Prostate gland (tissue), 2 donors: Measurements from ENCODE around the gene SH3GLB1. TPM values are rescaled to one million over a fixed set of nuclear protein-coding genes. Genes with fewer than 3 reads are reported as not detected.

Experiments used
- DNase-seq: peaks from one replicate; pipeline ENCODE4 v3.0.0-alpha.2; 2019; ENCODE audit warnings: low spot score
- H3K27ac ChIP-seq, 2 donors: fragments of 200-600 bp; sonication (generic); 2 replicates each; pipeline ENCODE4 v1.5.1; 2017 to 2019
- H3K27me3 ChIP-seq: fragments of 200-600 bp; sonication (generic); replicated peaks from 2 replicates; pipeline ENCODE4 v1.5.1; 2019; ENCODE audit not compliant: insufficient read depth
- H3K36me3 ChIP-seq, 2 donors: fragments of 200-600 bp; sonication (generic); 1 replicate in 1 of 2; 2 replicates in 1 of 2; pipeline versions ENCODE4 v1.5.1 to v1.8.1; 2017 to 2019
- H3K4me1 ChIP-seq: fragments of 200-600 bp; sonication (generic); replicated peaks from 2 replicates; pipeline ENCODE4 v1.5.1; 2019
- H3K4me3 ChIP-seq, 2 donors: fragments of 200-600 bp; sonication (generic); 2 replicates each; pipeline ENCODE4 v1.5.1; 2017 to 2019
- H3K9me3 ChIP-seq: fragments of 200-600 bp; sonication (generic); 2 replicates; pipeline ENCODE4 v1.5.1; 2017
- POLR2A ChIP-seq: fragments of 450-650 bp; IDR thresholded peaks from one replicate; pipeline ENCODE4 v1.6.1; 2016; ENCODE audit warnings: antibody characterized with exemption, mild to moderate bottlenecking
- POLR2AphosphoS5 ChIP-seq: sonication (generic); formaldehyde crosslinking; IDR thresholded peaks from one replicate; pipeline ENCODE4 v1.6.1; 2017; ENCODE audit warnings: antibody characterized with exemption
- WGBS: methylation state at CpG from one replicate; pipeline ENCODE4 v1.1.5; 2018; 5-methylcytosine and 5-hydroxymethylcytosine counted together
- intact Hi-C: fragments of 100-400 bp; cut with DNase I; formaldehyde crosslinking; loops from one replicate; pipeline ENCODE4 v1.14.2; 2022
- total RNA-seq, 2 donors: library from RNA; depleted of rRNA; stranded (reverse); fragments of >200 nt; gene quantifications; one replicate each; pipeline ENCODE4 v1.1.0, GENCODE V29; 2016
- TF ChIP-seq, protein P1 (sequence below), 4 experiments: fragments of 200-600 bp in 2 of 4; fragments of 450-650 bp in 2 of 4; sonication (generic) in 2 of 4; IDR thresholded peaks; 1 replicate in 3 of 4; 2 replicates in 1 of 4; pipeline ENCODE4 v1.5.1; 2016 to 2019; ENCODE audit warnings: antibody characterized with exemption in 4 of 4, mild to moderate bottlenecking in 2 of 4, moderate library complexity in 2 of 4

SH3GLB1 gene
- total RNA-seq, 2 donors from 2014 or later: 26.9 to 44.0 TPM

DNA sequence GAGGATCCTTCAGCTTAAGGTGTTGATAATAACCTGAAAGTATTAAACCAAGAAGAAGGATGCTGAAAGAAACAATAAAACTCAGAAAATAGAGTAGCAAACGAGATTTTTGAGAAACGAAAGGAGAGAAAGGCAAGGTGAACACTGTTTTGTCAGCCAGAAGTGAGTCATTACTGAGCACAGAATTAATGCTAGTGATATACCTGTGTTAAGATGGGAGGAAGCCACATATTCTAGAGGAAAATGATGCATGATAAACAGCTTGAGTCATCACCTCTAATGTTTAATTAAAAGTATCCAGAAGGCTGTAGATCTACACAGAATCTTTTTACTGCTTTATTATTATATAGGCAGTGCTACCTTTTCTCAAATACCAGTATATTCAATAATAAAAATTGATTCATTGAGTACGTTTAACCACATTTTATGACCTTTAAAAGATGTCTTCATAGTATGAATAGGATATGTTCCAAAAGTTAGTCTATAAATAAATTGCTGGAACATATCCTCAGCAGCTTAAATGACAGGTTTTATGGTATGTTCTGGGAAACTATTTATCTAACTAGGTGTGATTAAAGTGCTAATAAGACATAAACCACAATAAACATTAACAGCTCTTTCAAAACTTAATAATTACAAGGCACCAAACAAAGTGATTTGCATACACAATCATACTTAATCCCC, 10.3 kb downstream of the SH3GLB1 start:
- Histone ChIP-seq H3K27ac (no peak overlapping the region), H3K36me3 (no peaks in the 10 kb centered on the region), H3K9me3 (no peaks in the 10 kb centered on the region), H3K4me1 (peaks cover 4% of the 10 kb centered on the region), H3K27me3 (no peaks in the 10 kb centered on the region), H3K4me3 (no peak overlapping the region)
- DNase-seq: no peak
- 33% methylated on average over 3 of the region's 3 CpGs for WGBS
- intact Hi-C loops: no loop called here
- TF ChIP-seq POLR2A (no peak), POLR2AphosphoS5 (no peak)
- TF ChIP-seq, protein P1, sequence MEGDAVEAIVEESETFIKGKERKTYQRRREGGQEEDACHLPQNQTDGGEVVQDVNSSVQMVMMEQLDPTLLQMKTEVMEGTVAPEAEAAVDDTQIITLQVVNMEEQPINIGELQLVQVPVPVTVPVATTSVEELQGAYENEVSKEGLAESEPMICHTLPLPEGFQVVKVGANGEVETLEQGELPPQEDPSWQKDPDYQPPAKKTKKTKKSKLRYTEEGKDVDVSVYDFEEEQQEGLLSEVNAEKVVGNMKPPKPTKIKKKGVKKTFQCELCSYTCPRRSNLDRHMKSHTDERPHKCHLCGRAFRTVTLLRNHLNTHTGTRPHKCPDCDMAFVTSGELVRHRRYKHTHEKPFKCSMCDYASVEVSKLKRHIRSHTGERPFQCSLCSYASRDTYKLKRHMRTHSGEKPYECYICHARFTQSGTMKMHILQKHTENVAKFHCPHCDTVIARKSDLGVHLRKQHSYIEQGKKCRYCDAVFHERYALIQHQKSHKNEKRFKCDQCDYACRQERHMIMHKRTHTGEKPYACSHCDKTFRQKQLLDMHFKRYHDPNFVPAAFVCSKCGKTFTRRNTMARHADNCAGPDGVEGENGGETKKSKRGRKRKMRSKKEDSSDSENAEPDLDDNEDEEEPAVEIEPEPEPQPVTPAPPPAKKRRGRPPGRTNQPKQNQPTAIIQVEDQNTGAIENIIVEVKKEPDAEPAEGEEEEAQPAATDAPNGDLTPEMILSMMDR (IDR thresholded peaks at IDR 0.05): no peak

DNA sequence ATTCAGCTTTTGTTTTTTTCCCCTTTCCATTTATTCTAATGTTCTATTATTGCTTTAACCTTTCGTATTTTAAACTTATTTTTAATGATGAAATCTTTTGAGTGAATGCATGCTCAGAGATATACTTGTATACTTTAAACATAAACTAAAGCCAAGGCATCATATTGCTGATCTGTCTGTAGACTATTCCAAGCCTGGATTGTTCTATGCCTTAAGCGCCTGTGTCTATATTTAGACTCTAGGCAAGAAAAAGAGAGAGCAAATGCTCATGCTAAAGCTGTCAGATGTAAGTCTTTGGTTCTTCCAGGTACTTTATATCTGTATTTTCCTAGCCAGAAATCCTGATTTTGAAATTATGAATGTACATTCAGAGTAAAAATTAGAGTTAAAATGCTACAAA, 14.4 kb downstream of the SH3GLB1 start:
- no peaks in the 10 kb centered on the region for H3K36me3 ChIP-seq
- TF ChIP-seq, protein P1 (IDR thresholded peaks at IDR 0.05): no peak
- TF ChIP-seq POLR2A (no peak), POLR2AphosphoS5 (no peak)
- H3K27ac ChIP-seq: no peak overlapping the region
- no peaks in the 10 kb centered on the region for H3K27me3 ChIP-seq
- peaks cover 4% of the 10 kb centered on the region for H3K4me1 ChIP-seq
- WGBS: 90% methylated on average over 2 of the region's 2 CpGs
- DNase-seq: no peak
- no peaks in the 10 kb centered on the region for H3K9me3 ChIP-seq
- no peak overlapping the region for H3K4me3 ChIP-seq
- intact Hi-C loops: no loop called here

DNA sequence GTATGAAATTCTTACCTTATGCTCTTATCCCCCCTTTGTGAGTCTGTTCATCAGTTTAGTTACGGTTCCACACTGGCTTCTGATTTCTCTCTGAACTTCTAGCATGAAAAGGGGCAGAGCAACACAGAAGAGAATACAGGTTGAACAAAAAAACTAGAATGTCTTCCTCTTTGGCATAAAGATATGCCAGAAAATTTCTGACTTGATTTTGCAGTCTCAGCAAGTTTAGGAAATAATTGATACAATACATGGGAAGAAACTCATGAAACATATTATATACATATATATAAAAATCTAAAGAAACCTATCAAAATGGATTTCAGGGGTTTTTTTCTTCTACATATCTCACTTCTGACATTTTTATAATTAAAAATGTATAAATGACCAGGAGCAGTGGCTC, 27.0 kb downstream of the SH3GLB1 start:
- H3K27ac ChIP-seq: no peak overlapping the region
- 98% methylated on average over 1 of the region's 1 CpG for WGBS
- peaks cover 0 to 5% of the 10 kb centered on the region in 2 donors for H3K36me3 ChIP-seq
- H3K4me3 ChIP-seq: no peak overlapping the region
- no peak for DNase-seq
- intact Hi-C loops: no loop called here
- H3K9me3 ChIP-seq: no peaks in the 10 kb centered on the region
- no peaks in the 10 kb centered on the region for H3K4me1 ChIP-seq
- TF ChIP-seq, protein P1 (IDR thresholded peaks at IDR 0.05): no peak
- TF ChIP-seq POLR2AphosphoS5: no peak
- no peaks in the 10 kb centered on the region for H3K27me3 ChIP-seq

DNA sequence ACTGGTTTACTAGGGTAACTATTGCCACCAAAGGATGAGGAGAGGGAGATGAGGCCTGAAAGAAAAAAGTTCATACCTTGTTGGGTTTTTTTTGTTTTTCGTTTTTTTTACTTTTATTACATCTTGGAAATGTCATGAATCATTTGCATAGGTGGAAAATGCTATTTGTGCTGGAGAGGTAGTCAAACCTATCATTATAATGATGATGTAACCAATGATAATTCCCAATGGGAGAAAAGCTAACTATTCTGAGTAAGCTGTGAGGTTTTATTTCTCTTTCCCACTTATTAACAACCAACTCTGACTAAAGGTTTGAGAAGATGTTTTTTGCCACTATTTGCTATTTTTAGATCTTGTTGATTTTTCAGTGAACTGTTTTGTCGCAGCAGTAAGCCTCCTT, 29.0 kb downstream of the SH3GLB1 start:
- DNase-seq: no peak
- Histone ChIP-seq H3K4me3 (no peak overlapping the region), H3K36me3 (peaks cover 0 to 5% of the 10 kb centered on the region in 2 donors), H3K27me3 (no peaks in the 10 kb centered on the region), H3K27ac (no peak overlapping the region), H3K9me3 (no peaks in the 10 kb centered on the region), H3K4me1 (no peaks in the 10 kb centered on the region)
- TF ChIP-seq POLR2AphosphoS5: no peak
- TF ChIP-seq POLR2A: no peak
- TF ChIP-seq, protein P1 (IDR thresholded peaks at IDR 0.05): no peak
- 35% methylated on average over 2 of the region's 2 CpGs for WGBS
- intact Hi-C loops: no loop called here
